GM19467 (cell line): ENCODE data around the gene LIMK2.
A peak's percentile ranks its signal among the peaks of the same experiment; 100 is the strongest.
"Not testable (repeated sequence)": the region's sequence is repeated elsewhere in the genome, so short reads cannot be mapped to it uniquely, and the experiment has no call there.

Experiments
- ATAC-seq: cut with Tn5 transposase; IDR thresholded peaks from one replicate; pipeline ENCODE4 v1.9.1; 2021; ENCODE audit warnings: mild to moderate bottlenecking, moderate library complexity; ENCODE audit not compliant: unreplicated experiment

Gene LIMK2

GRCh38 chr22:31288496-31289240 lies 76.6 kb downstream of the LIMK2 start:
- ATAC-seq = no peak

- no peak for ATAC-seq
These were observed 77.2 kb downstream of the LIMK2 start for GRCh38 chr22:31289344-31289743.

- ATAC-seq = peak; percentile 91
These were observed 78.7 kb downstream of the LIMK2 start for GRCh38 chr22:31290494-31291471.

- no peak for ATAC-seq
These were observed 79.6 kb downstream of the LIMK2 start for GRCh38 chr22:31291481-31292235.

- ATAC-seq = no peak
These were observed 80.3 kb downstream of the LIMK2 start, which contains the start of gene PIK3IP1 for GRCh38 chr22:31292236-31292989. PIK3IP1 (minus strand) TSS chr22:31292488; CDS start chr22:31292344, 144 bp downstream.

- ATAC-seq = no peak
These were observed 83.3 kb downstream of the LIMK2 start for GRCh38 chr22:31295360-31295759.

- ATAC-seq = no peak
These were observed 83.9 kb downstream of the LIMK2 start for GRCh38 chr22:31295831-31296657.

- no peak for ATAC-seq
These were observed 88.8 kb downstream of the LIMK2 start for GRCh38 chr22:31300896-31301295.

GRCh38 chr22:31302006-31302405 lies 89.9 kb downstream of the LIMK2 start:
- ATAC-seq = no peak

GRCh38 chr22:31302537-31302936 lies 90.4 kb downstream of the LIMK2 start:
- ATAC-seq = no peak

GRCh38 chr22:31305194-31305593 lies 93.1 kb downstream of the LIMK2 start:
- ATAC-seq = no peak

GRCh38 chr22:31308181-31308580 lies 96.1 kb downstream of the LIMK2 start:
- no peak for ATAC-seq

- ATAC-seq = no peak
These were observed 101.5 kb downstream of the LIMK2 start for GRCh38 chr22:31313366-31314147.

- ATAC-seq = not testable (repeated sequence)
These were observed 102.1 kb downstream of the LIMK2 start for GRCh38 chr22:31314220-31314619.

GRCh38 chr22:31321421-31321820 lies 109.3 kb downstream of the LIMK2 start:
- no peak for ATAC-seq

GRCh38 chr22:31323578-31324550 lies 111.8 kb downstream of the LIMK2 start:
- ATAC-seq = no peak

GRCh38 chr22:31326877-31327276 lies 114.8 kb downstream of the LIMK2 start:
- no peak for ATAC-seq
